HepG2 (cell line): ENCODE measurements around the gene TUBAL3. TPM values are rescaled to one million over a fixed set of nuclear protein-coding genes. Genes with fewer than 3 reads are reported as not detected.
A peak's percentile ranks its signal among the peaks of the same experiment; 100 is the strongest.
"Not testable (repeated sequence)": the region's sequence is repeated elsewhere in the genome, so short reads cannot be mapped to it uniquely, and the experiment has no call there.

ENCODE experiments used
- ATAC-seq: fragments of 200-7000 bp; cut with Tn5 transposase; 3 replicates; pipeline ENCODE4 v1.9.1; 2020; ENCODE audit warnings: mild to moderate bottlenecking, moderate library complexity
- BruUV-seq: library from RNA; stranded (reverse); fragments of 400-500 nt; replicated peaks from 2 replicates; lab custom pipeline; 2021; lab: Mats Ljungman, UMichigan
- CTCF ChIA-PET: fragments of 300-600 bp; formaldehyde crosslinking; extraction: SDS; loops from one replicate; lab custom pipeline; 2021; ENCODE audit warnings: low total read pairs, inconsistent platforms, low intra/inter-chr PET ratio; lab: Yijun Ruan, JAX
- POLR2A ChIA-PET: fragments of 350-600 bp; sonication (Branson Sonifier 250); formaldehyde crosslinking; loops from one replicate; lab custom pipeline; 2020; ENCODE audit warnings: antibody characterized with exemption, inconsistent platforms; lab: Yijun Ruan, JAX
- DNase-seq: peaks from one replicate; pipeline ENCODE4 v3.0.0-alpha.2; 2015; ENCODE audit warnings: low spot score
- FAIRE-seq: peaks from 3 replicates; lab custom pipeline; 2011; peaks lifted over from hg19 to GRCh38; lab: Jason Lieb, UNC
- H2AFZ ChIP-seq: one replicate; pipeline ENCODE4 v1.6.1; 2011; ENCODE audit warnings: low read length, inconsistent platforms
- H3K27ac ChIP-seq: fragments of 300-600 bp; 3 replicates; pipeline ENCODE4 v1.8.0; 2011; ENCODE audit warnings: mixed run types, mild to moderate bottlenecking, mixed read lengths, low read length, inconsistent platforms; ENCODE audit not compliant: insufficient read depth; ENCODE audit errors: extremely low read length
- H3K27me3 ChIP-seq, 2 experiments: fragments of 200-600 bp in 1 of 2; 2 replicates in 1 of 2; 3 replicates in 1 of 2; pipeline versions ENCODE4 v1.6.0 to v1.8.0; 2011; ENCODE audit warnings: low read length in 2 of 2, mild to moderate bottlenecking in 2 of 2, moderate library complexity in 2 of 2, inconsistent platforms in 1 of 2; ENCODE audit not compliant: insufficient read depth in 2 of 2, control insufficient read depth in 1 of 2
- H3K36me3 ChIP-seq, 2 experiments: fragments of 200-600 bp in 1 of 2; replicated peaks in 1 of 2; 2 replicates in 1 of 2; 3 replicates in 1 of 2; pipeline versions ENCODE4 v1.5.1 to v1.8.0; 2011; ENCODE audit warnings: low read length in 2 of 2, inconsistent platforms in 1 of 2; ENCODE audit not compliant: insufficient read depth in 2 of 2, control insufficient read depth in 1 of 2
- H3K4me1 ChIP-seq: 2 replicates; pipeline ENCODE4 v1.5.1; 2012; ENCODE audit warnings: low read length, inconsistent platforms; ENCODE audit not compliant: insufficient read depth
- H3K4me2 ChIP-seq: 2 replicates; pipeline ENCODE4 v1.6.0; 2011; ENCODE audit warnings: low read depth, low read length, inconsistent platforms
- H3K4me3 ChIP-seq, 3 experiments: fragments of 200-600 bp in 1 of 3; sonication (generic), shearing (Covaris generic) in 1 of 3; replicated peaks in 1 of 3; 2 replicates each; pipeline ENCODE4 v1.5.1; 2011 to 2016; ENCODE audit warnings: low read length in 3 of 3, inconsistent platforms in 2 of 3, low read depth in 2 of 3, mild to moderate bottlenecking in 2 of 3, control low read depth in 1 of 3, mixed read lengths in 1 of 3; ENCODE audit not compliant: insufficient read depth in 1 of 3
- H3K79me2 ChIP-seq: one replicate; pipeline ENCODE4 v1.6.1; 2011; ENCODE audit warnings: low read length, inconsistent platforms; ENCODE audit not compliant: insufficient read depth
- H3K9ac ChIP-seq: 2 replicates; pipeline ENCODE4 v1.6.0; 2011; ENCODE audit warnings: mild to moderate bottlenecking, low read depth, low read length, inconsistent platforms; ENCODE audit not compliant: insufficient read depth
- H3K9me3 ChIP-seq: 2 replicates; pipeline ENCODE4 v1.5.1; 2012; ENCODE audit warnings: mild to moderate bottlenecking, low read length
- H4K20me1 ChIP-seq: 2 replicates; pipeline ENCODE4 v1.6.0; 2011; ENCODE audit warnings: inconsistent platforms, mild to moderate bottlenecking, low read length, moderate library complexity; ENCODE audit not compliant: insufficient read depth
- ARNTL ChIP-seq: sonication (generic); formaldehyde crosslinking; IDR thresholded peaks from 2 replicates; pipeline ENCODE4 v1.4.0; 2020; ENCODE audit warnings: mild to moderate bottlenecking, missing genetic modification reagents
- ZNF724P ChIP-seq: sonication (generic); formaldehyde crosslinking; IDR thresholded peaks from 2 replicates; pipeline ENCODE4 v1.8.0; 2022; ENCODE audit warnings: missing genetic modification reagents, borderline replicate concordance
- WGBS: methylation state at CpG from one replicate; pipeline ENCODE4 v1.1.6; 2017; ENCODE audit warnings: low lambda C conversion rate; 5-methylcytosine and 5-hydroxymethylcytosine counted together
- in situ Hi-C: cut with HindIII; loops from 2 replicates; pipeline ENCODE4 v1.10.0; 2017; ENCODE audit warnings: low pct_unique_long_range_greater_than_20kb; ENCODE audit not compliant: extremely low pct_ligation_motif_present
- intact Hi-C: fragments of 100-400 bp; cut with micrococcal nuclease; formaldehyde crosslinking; loops from one replicate; pipeline ENCODE4 v1.10.0; 2022; ENCODE audit not compliant: unreplicated experiment
- polyA plus RNA-seq, 8 experiments: library from polyadenylated mRNA; depleted of rRNA in 3 of 8; stranded (reverse) in 7 of 8; unstranded in 1 of 8; fragments of >200 nt; fragmentation: Illumina TruSeq in 4 of 8; extraction: Trizol in 4 of 8; gene quantifications; 2 replicates each; pipeline versions ENCODE4 v1.2.1 to v1.2.3, GENCODE V29; 2011 to 2016; ENCODE audit warnings: low read depth in 4 of 8, missing spikeins in 1 of 8, mixed read lengths in 1 of 8; ENCODE audit not compliant: insufficient read depth in 1 of 8
- total RNA-seq, 5 experiments: library from RNA; depleted of rRNA; stranded (reverse); fragments of >200 nt; fragmentation: Illumina TruSeq; extraction: Trizol; gene quantifications; 2 replicates each; pipeline ENCODE4 v1.2.3, GENCODE V29; 2016; ENCODE audit warnings: low read depth in 1 of 5

Gene TUBAL3
- total and polyA plus RNA-seq, 2 of the 13 experiments (the other 11 are each of a cell fraction or from before 2014, with no cell fraction given): 0.07 to 0.26 TPM

GRCh38 chr10:5410787-5411186, 6.2 kb upstream of the TUBAL3 start:
- FAIRE-seq: not testable (repeated sequence)

GRCh38 chr10:5406918-5407317, 2.3 kb upstream of the TUBAL3 start:
- H3K4me1 ChIP-seq: peaks cover 13% of the 10 kb centered on the region; the same call in 1 of the 2 replicates
- H3K27me3 ChIP-seq: peaks cover 0 to 16% of the 10 kb centered on the region in 2 experiments; a peak in 2 of 5 replicates
- no peak overlapping the region for H3K27ac ChIP-seq
- no peak overlapping the region for H3K4me2 ChIP-seq
- 3% methylated on average over 1 of the region's 1 CpG for WGBS
- no peak overlapping the region for H2AFZ ChIP-seq
- no peaks in the 10 kb centered on the region for H3K36me3 ChIP-seq
- H4K20me1 ChIP-seq: no peaks in the 10 kb centered on the region
- ATAC-seq (no peak), FAIRE-seq (no peak), DNase-seq (no peak)
- H3K9me3 ChIP-seq: peaks cover 8% of the 10 kb centered on the region
- no peak overlapping the region for H3K4me3 ChIP-seq
- intact Hi-C loops (no loop called here), in situ Hi-C loops (no loop called here)
- H3K9ac ChIP-seq: no peak overlapping the region
- no TSS peak for BruUV-seq
- H3K79me2 ChIP-seq: no peaks in the 10 kb centered on the region
- POLR2A ChIA-PET: no interaction called here
- CTCF ChIA-PET: no interaction called here
- TF ChIP-seq ARNTL (CRISPR knock-in tag): no peak
- TF ChIP-seq ZNF724P (CRISPR knock-in tag): peak; percentile 51; the same call in 1 of the 2 replicates

More at GRCh38 chr10:5410787-5411186, 6.2 kb upstream of the TUBAL3 start:
- in situ Hi-C loops, BruUV-seq, H2AFZ ChIP-seq, H3K36me3 ChIP-seq, POLR2A ChIA-PET, H3K9me3 ChIP-seq, H3K9ac ChIP-seq, ATAC-seq, H3K4me3 ChIP-seq, DNase-seq, H4K20me1 ChIP-seq, H3K4me2 ChIP-seq, intact Hi-C loops, CTCF ChIA-PET, H3K27ac ChIP-seq: not testable (repeated sequence)
- Histone ChIP-seq H3K27me3 (peaks cover 0 to 10% of the 10 kb centered on the region in 2 experiments; a peak in 1 of 5 replicates), H3K79me2 (peaks cover 28% of the 10 kb centered on the region), H3K4me1 (peaks cover 30% of the 10 kb centered on the region)
